ENCODE measurements around the gene PTPRN2.

PTPRN2 gene

GRCh38 chr7:158093156-158093796 lies 494.3 kb downstream of the PTPRN2 start:
- DNase-seq (ENCODE audit: low spot score): no peak

GRCh38 chr7:158087196-158087595 lies 500.4 kb downstream of the PTPRN2 start:
- DNase-seq (ENCODE audit: low spot score): no peak

- no peak for DNase-seq (ENCODE audit: low spot score)
These were observed 501.6 kb downstream of the PTPRN2 start for GRCh38 chr7:158085741-158086695.

GRCh38 chr7:158084555-158084954 lies 503.1 kb downstream of the PTPRN2 start:
- DNase-seq (ENCODE audit: low spot score): no peak

GRCh38 chr7:158083526-158084310 lies 503.9 kb downstream of the PTPRN2 start:
- DNase-seq (ENCODE audit: low spot score): no peak

- no peak for DNase-seq (ENCODE audit: low spot score)
These were observed 504.9 kb downstream of the PTPRN2 start for GRCh38 chr7:158082761-158083160.

- no peak for DNase-seq (ENCODE audit: low spot score)
These were observed 506.7 kb downstream of the PTPRN2 start for GRCh38 chr7:158080899-158081445.

- no peak for DNase-seq (ENCODE audit: low spot score)
These were observed 509.4 kb downstream of the PTPRN2 start for GRCh38 chr7:158077934-158078910.

- no peak for DNase-seq (ENCODE audit: low spot score)
These were observed 510.3 kb downstream of the PTPRN2 start for GRCh38 chr7:158077151-158077840.

- DNase-seq (ENCODE audit: low spot score): no peak
These were observed 511.0 kb downstream of the PTPRN2 start for GRCh38 chr7:158076656-158077055.

GRCh38 chr7:158076215-158076614 lies 511.4 kb downstream of the PTPRN2 start:
- no peak for DNase-seq (ENCODE audit: low spot score)

- DNase-seq (ENCODE audit: low spot score): no peak
These were observed 512.0 kb downstream of the PTPRN2 start for GRCh38 chr7:158075633-158076001.

GRCh38 chr7:158074896-158075632 lies 512.6 kb downstream of the PTPRN2 start:
- DNase-seq (ENCODE audit: low spot score): no peak

GRCh38 chr7:158073845-158074840 lies 513.5 kb downstream of the PTPRN2 start:
- DNase-seq (ENCODE audit: low spot score): no peak

GRCh38 chr7:158072991-158073730 lies 514.5 kb downstream of the PTPRN2 start:
- no peak for DNase-seq (ENCODE audit: low spot score)

GRCh38 chr7:158070222-158070920 lies 517.3 kb downstream of the PTPRN2 start:
- no peak for DNase-seq (ENCODE audit: low spot score)

- DNase-seq (ENCODE audit: low spot score): no peak
These were observed 518.8 kb downstream of the PTPRN2 start for GRCh38 chr7:158068853-158069252.
